ENCODE results near the gene SLC9A8.

SLC9A8 gene

GRCh38 chr20:49784291-49784690 is 28.3 kb upstream of the SLC9A8 start:
- no peak overlapping the region for H3K9ac ChIP-seq (ENCODE audit: low read length)
- no peaks in the 10 kb centered on the region for H3K9me3 ChIP-seq (ENCODE audit: insufficient read depth, low read length)
- no peaks in the 10 kb centered on the region for H3K79me2 ChIP-seq (ENCODE audit: insufficient read depth, low read length)
- no peak overlapping the region for H3K4me3 ChIP-seq (ENCODE audit: insufficient read depth, low read length, poor library complexity, severe bottlenecking)
- H2AFZ ChIP-seq (ENCODE audit: low read depth, low read length, severe bottlenecking), result no peak overlapping the region
- H3K36me3 ChIP-seq (ENCODE audit: low read length), result no peaks in the 10 kb centered on the region
- TF ChIP-seq CTCF (IDR thresholded peaks at IDR 0.05; ENCODE audit: insufficient read depth, low read length, poor library complexity, severe bottlenecking) (no peak), EZH2phosphoT487 (conservative IDR thresholded peaks at IDR 0.05; ENCODE audit: low read length) (no peak)
- no peaks in the 10 kb centered on the region for H4K20me1 ChIP-seq (ENCODE audit: low read depth, low read length)
- no peaks in the 10 kb centered on the region for H3K9me2 ChIP-seq (replicated peaks; ENCODE audit: insufficient read depth, low read length)
- no peaks in the 10 kb centered on the region for H3K27me3 ChIP-seq (ENCODE audit: low read length)
- peak overlapping the region; percentile 98 for H3K27ac ChIP-seq (ENCODE audit: low read depth, low read length)
- no peak overlapping the region for H3K4me2 ChIP-seq (ENCODE audit: low read depth, low read length, poor library complexity, severe bottlenecking)
- peaks cover 36% of the 10 kb centered on the region for H3F3A ChIP-seq (ENCODE audit: insufficient read depth)

DNA sequence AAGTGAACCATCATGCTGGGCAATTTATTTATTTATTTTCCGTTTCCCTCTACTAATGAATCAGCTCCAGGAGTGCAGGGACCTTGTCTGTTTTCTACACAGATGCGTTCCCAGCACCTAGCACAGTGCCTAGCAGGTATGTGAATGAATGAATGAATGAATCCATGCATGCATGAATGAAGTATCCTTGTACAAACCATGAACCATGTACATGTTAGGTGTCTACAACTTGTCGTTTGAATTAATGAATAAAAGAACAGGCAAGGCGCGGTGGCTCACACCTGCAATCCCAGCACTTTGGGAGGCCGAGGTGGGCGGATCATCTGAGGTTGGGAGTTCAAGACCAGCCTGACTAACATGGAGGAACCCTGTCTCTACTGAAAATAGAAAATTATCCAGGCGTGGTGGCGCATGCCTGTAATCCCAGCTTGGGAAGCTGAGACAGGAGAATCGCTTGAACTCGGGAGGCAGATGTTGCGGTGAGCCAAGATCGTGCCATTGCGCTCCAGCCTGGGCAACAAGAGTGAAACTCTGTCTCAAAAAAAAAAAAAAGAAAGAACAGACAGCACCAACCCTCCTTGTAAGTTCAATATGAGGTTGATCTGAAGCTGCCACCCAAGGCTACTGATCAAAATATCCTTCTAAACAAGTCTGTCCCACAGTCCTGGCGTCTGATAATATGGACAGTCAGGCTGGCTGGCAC is 27.3 kb upstream of the SLC9A8 start:
- Histone ChIP-seq H3K27me3 (ENCODE audit: low read length) (no peaks in the 10 kb centered on the region), H3K4me3 (ENCODE audit: insufficient read depth, low read length, poor library complexity, severe bottlenecking) (no peak overlapping the region), H2AFZ (ENCODE audit: low read depth, low read length, severe bottlenecking) (peak overlapping the region; percentile 33), H3K27ac (ENCODE audit: low read depth, low read length) (peak overlapping the region; percentile 98), H3K9me2 (replicated peaks; ENCODE audit: insufficient read depth, low read length) (no peaks in the 10 kb centered on the region), H3K36me3 (ENCODE audit: low read length) (no peaks in the 10 kb centered on the region), H3F3A (ENCODE audit: insufficient read depth) (peaks cover 36% of the 10 kb centered on the region), H4K20me1 (ENCODE audit: low read depth, low read length) (no peaks in the 10 kb centered on the region), H3K79me2 (ENCODE audit: insufficient read depth, low read length) (no peaks in the 10 kb centered on the region), H3K9me3 (ENCODE audit: insufficient read depth, low read length) (no peaks in the 10 kb centered on the region), H3K9ac (ENCODE audit: low read length) (peak overlapping the region; percentile 53; the same call in 1 of the 2 replicates), H3K4me2 (ENCODE audit: low read depth, low read length, poor library complexity, severe bottlenecking) (peak overlapping the region; percentile 86)
- TF ChIP-seq CTCF (IDR thresholded peaks at IDR 0.05; ENCODE audit: insufficient read depth, low read length, poor library complexity, severe bottlenecking), result no peak
- TF ChIP-seq EZH2phosphoT487 (conservative IDR thresholded peaks at IDR 0.05; ENCODE audit: low read length), result no peak

GRCh38 chr20:49785852-49786175 is 26.8 kb upstream of the SLC9A8 start:
- peak overlapping the region; percentile 86 for H3K4me2 ChIP-seq (ENCODE audit: low read depth, low read length, poor library complexity, severe bottlenecking)
- TF ChIP-seq EZH2phosphoT487 (conservative IDR thresholded peaks at IDR 0.05; ENCODE audit: low read length) (no peak), CTCF (IDR thresholded peaks at IDR 0.05; ENCODE audit: insufficient read depth, low read length, poor library complexity, severe bottlenecking) (no peak)

More at GRCh38 chr20:49785852-49786175, 26.8 kb upstream of the SLC9A8 start:
- Histone ChIP-seq H3K9ac (ENCODE audit: low read length) (peak overlapping the region; percentile 53), H3K36me3 (ENCODE audit: low read length) (no peaks in the 10 kb centered on the region), H3K79me2 (ENCODE audit: insufficient read depth, low read length) (no peaks in the 10 kb centered on the region), H2AFZ (ENCODE audit: low read depth, low read length, severe bottlenecking) (peak overlapping the region; percentile 33), H4K20me1 (ENCODE audit: low read depth, low read length) (no peaks in the 10 kb centered on the region), H3K27me3 (ENCODE audit: low read length) (no peaks in the 10 kb centered on the region), H3K9me3 (ENCODE audit: insufficient read depth, low read length) (no peaks in the 10 kb centered on the region), H3F3A (ENCODE audit: insufficient read depth) (peaks cover 36% of the 10 kb centered on the region), H3K9me2 (replicated peaks; ENCODE audit: insufficient read depth, low read length) (no peaks in the 10 kb centered on the region), H3K4me3 (ENCODE audit: insufficient read depth, low read length, poor library complexity, severe bottlenecking) (peak overlapping the region; percentile 38), H3K27ac (ENCODE audit: low read depth, low read length) (peak overlapping the region; percentile 98)
